Caco-2 (cell line): ENCODE measurements around the gene PLCB4. TPM values are rescaled to one million over a fixed set of nuclear protein-coding genes. Genes with fewer than 3 reads are reported as not detected.

Experiments used
- BruUV-seq: library from RNA; stranded (reverse); fragments of 400-500 nt; replicated peaks from 2 replicates; lab custom pipeline; 2021; lab: Mats Ljungman, UMichigan
- CTCF ChIA-PET: fragments of 300-600 bp; sonication (Branson Sonifier 250); formaldehyde crosslinking; loops from one replicate; lab custom pipeline; 2022; ENCODE audit warnings: antibody characterized with exemption; lab: Charles Lee
- POLR2A ChIA-PET: fragments of 300-600 bp; sonication (Branson Sonifier 250); formaldehyde crosslinking; loops from one replicate; lab custom pipeline; 2022; ENCODE audit warnings: antibody characterized with exemption; lab: Charles Lee
- DNase-seq, 2 experiments: peaks; one replicate each; pipeline versions ENCODE4 v3.0.0 to v3.0.0-alpha.2; 2020 to 2022
- H3K27me3 ChIP-seq: replicated peaks from 2 replicates; pipeline ENCODE4 v1.6.0; 2011; ENCODE audit warnings: low read length; ENCODE audit not compliant: control insufficient read depth, insufficient read depth
- H3K36me3 ChIP-seq: 2 replicates; pipeline ENCODE4 v1.5.1; 2011; ENCODE audit warnings: low read length; ENCODE audit not compliant: control insufficient read depth, insufficient read depth
- H3K4me1 ChIP-seq: fragments of 250-450 bp; sonication (Bioruptor Pico); 2 replicates; pipeline ENCODE4 v1.5.1; 2020; ENCODE audit warnings: mild to moderate bottlenecking
- H3K4me3 ChIP-seq: 2 replicates; pipeline ENCODE4 v1.5.1; 2011; ENCODE audit warnings: low read depth, mild to moderate bottlenecking, control low read depth, low read length
- H3K9me3 ChIP-seq: fragments of 250-450 bp; sonication (Bioruptor Pico); 2 replicates; pipeline ENCODE4 v1.5.1; 2020; ENCODE audit warnings: mild to moderate bottlenecking, moderate library complexity
- H3K27ac Mint-ChIP-seq: one replicate; pipeline ENCODE4 v1.8.0; 2022; ENCODE audit warnings: mixed read lengths; ENCODE audit not compliant: unreplicated experiment
- H3K27me3 Mint-ChIP-seq: one replicate; pipeline ENCODE4 v1.8.0; 2022; ENCODE audit warnings: mixed read lengths; ENCODE audit not compliant: insufficient read depth, unreplicated experiment
- H3K36me3 Mint-ChIP-seq: one replicate; pipeline ENCODE4 v1.8.0; 2022; ENCODE audit warnings: mild to moderate bottlenecking, mixed read lengths; ENCODE audit not compliant: insufficient read depth, unreplicated experiment
- H3K4me1 Mint-ChIP-seq: one replicate; pipeline ENCODE4 v1.8.0; 2022; ENCODE audit warnings: low read depth, mixed read lengths; ENCODE audit not compliant: unreplicated experiment
- H3K4me3 Mint-ChIP-seq: one replicate; pipeline ENCODE4 v1.8.0; 2022; ENCODE audit warnings: mild to moderate bottlenecking, moderate library complexity, mixed read lengths; ENCODE audit not compliant: unreplicated experiment
- H3K9me3 Mint-ChIP-seq: one replicate; pipeline ENCODE4 v1.8.0; 2022; ENCODE audit warnings: mixed read lengths; ENCODE audit not compliant: unreplicated experiment
- intact Hi-C: fragments of 100-400 bp; cut with micrococcal nuclease; formaldehyde crosslinking; loops from one replicate; pipeline ENCODE4 v1.10.0; 2022; ENCODE audit not compliant: unreplicated experiment
- total RNA-seq: library from RNA; stranded (reverse); gene quantifications from 2 replicates; pipeline ENCODE4 v1.2.3, GENCODE V29; 2022
- TF ChIP-seq, protein P1 (sequence below), 2 experiments: fragments of 200-600 bp in 1 of 2; IDR thresholded peaks; 1 replicate in 1 of 2; 2 replicates in 1 of 2; pipeline versions ENCODE4 v1.5.1 to v1.8.0; 2011 to 2022; ENCODE audit warnings: antibody characterized with exemption in 1 of 2, control low read depth in 1 of 2, inconsistent platforms in 1 of 2, low read depth in 1 of 2, low read length in 1 of 2, mild to moderate bottlenecking in 1 of 2, moderate library complexity in 1 of 2; ENCODE audit not compliant: insufficient read depth in 1 of 2, severe bottlenecking in 1 of 2, unreplicated experiment in 1 of 2

Gene PLCB4
- total RNA-seq, 1 experiment from 2014 or later = 3.0 TPM

DNA sequence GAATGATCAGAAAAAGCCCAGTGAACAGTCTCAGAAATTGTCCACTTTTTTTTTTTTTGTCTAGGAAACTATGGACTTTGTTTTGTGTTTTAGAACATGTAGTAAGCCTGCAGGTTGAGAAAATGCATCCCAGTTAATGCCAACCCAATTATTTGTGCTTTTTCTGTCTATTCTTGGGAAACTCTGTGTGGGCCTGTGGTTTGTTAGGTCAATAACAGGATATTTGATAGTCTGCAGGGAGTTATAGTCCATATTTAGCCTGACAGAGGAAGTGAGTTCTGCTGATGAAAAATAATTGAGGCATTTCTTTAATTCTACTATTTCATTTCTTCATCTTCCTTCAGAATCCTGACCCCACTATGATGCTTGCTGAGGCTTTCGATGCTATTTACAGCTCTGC lies 291.5 kb downstream of the PLCB4 start:
- TF ChIP-seq, protein P1, sequence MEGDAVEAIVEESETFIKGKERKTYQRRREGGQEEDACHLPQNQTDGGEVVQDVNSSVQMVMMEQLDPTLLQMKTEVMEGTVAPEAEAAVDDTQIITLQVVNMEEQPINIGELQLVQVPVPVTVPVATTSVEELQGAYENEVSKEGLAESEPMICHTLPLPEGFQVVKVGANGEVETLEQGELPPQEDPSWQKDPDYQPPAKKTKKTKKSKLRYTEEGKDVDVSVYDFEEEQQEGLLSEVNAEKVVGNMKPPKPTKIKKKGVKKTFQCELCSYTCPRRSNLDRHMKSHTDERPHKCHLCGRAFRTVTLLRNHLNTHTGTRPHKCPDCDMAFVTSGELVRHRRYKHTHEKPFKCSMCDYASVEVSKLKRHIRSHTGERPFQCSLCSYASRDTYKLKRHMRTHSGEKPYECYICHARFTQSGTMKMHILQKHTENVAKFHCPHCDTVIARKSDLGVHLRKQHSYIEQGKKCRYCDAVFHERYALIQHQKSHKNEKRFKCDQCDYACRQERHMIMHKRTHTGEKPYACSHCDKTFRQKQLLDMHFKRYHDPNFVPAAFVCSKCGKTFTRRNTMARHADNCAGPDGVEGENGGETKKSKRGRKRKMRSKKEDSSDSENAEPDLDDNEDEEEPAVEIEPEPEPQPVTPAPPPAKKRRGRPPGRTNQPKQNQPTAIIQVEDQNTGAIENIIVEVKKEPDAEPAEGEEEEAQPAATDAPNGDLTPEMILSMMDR (IDR thresholded peaks at IDR 0.05; ENCODE audit: insufficient read depth in 1 of 2, low read depth in 1 of 2, low read length in 1 of 2, severe bottlenecking in 1 of 2, unreplicated experiment in 1 of 2) = no peak
- no peaks in the 10 kb centered on the region for H3K4me1 ChIP-seq
- POLR2A ChIA-PET = no interaction called here
- Mint-ChIP-seq H3K4me1 (no peaks in the 10 kb centered on the region), H3K9me3 (no peaks in the 10 kb centered on the region), H3K4me3 (no peak overlapping the region), H3K36me3 (no peaks in the 10 kb centered on the region), H3K27me3 (no peaks in the 10 kb centered on the region), H3K27ac (no peak overlapping the region)
- DNase-seq = no peak
- CTCF ChIA-PET = interaction anchor here (1.3 kb wide), 1 partner anchor 284 kb away, joined by 5 read pairs; no protein-coding TSS in a partner anchor
- intact Hi-C loops = loop anchor here (10.0 kb wide), 1 partner anchor 236 kb away; no protein-coding TSS in a partner anchor
- no peaks in the 10 kb centered on the region for H3K27me3 ChIP-seq
- H3K36me3 ChIP-seq = no peaks in the 10 kb centered on the region
- no peak overlapping the region for H3K4me3 ChIP-seq
- BruUV-seq = no TSS peak
- H3K9me3 ChIP-seq = no peaks in the 10 kb centered on the region

DNA sequence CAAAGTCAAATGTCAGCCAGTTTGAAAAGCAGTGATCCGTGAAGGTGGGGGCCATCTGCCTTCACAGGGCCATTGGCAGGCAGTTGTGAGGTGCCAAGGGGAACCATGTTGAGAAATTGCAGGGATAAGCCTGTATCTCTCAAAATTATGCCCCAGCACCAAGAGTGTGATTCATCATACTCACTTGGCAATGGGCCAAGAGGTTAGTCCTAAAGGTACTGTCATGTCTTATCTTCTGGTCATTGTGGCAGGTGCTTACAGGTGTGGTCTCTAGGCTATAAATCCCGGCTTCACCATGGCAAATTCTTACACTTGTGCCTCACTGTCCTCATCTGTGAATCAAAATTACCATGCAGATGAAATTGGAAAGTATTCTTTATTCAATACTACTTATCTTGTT lies 294.8 kb downstream of the PLCB4 start:
- Mint-ChIP-seq H3K4me3 (no peak overlapping the region), H3K4me1 (no peaks in the 10 kb centered on the region), H3K27ac (no peak overlapping the region), H3K9me3 (no peaks in the 10 kb centered on the region), H3K36me3 (peaks cover 6% of the 10 kb centered on the region), H3K27me3 (peaks cover 6% of the 10 kb centered on the region)
- Histone ChIP-seq H3K27me3 (no peaks in the 10 kb centered on the region), H3K36me3 (no peaks in the 10 kb centered on the region), H3K9me3 (no peaks in the 10 kb centered on the region), H3K4me3 (no peak overlapping the region), H3K4me1 (no peaks in the 10 kb centered on the region)
- ChIA-PET CTCF (no interaction called here), POLR2A (no interaction called here)
- DNase-seq = no peak
- TF ChIP-seq, protein P1 (IDR thresholded peaks at IDR 0.05; ENCODE audit: insufficient read depth in 1 of 2, low read depth in 1 of 2, low read length in 1 of 2, severe bottlenecking in 1 of 2, unreplicated experiment in 1 of 2) = no peak
- BruUV-seq = no TSS peak
- intact Hi-C loops = loop anchor here (10.0 kb wide), 1 partner anchor 239 kb away; no protein-coding TSS in a partner anchor

DNA sequence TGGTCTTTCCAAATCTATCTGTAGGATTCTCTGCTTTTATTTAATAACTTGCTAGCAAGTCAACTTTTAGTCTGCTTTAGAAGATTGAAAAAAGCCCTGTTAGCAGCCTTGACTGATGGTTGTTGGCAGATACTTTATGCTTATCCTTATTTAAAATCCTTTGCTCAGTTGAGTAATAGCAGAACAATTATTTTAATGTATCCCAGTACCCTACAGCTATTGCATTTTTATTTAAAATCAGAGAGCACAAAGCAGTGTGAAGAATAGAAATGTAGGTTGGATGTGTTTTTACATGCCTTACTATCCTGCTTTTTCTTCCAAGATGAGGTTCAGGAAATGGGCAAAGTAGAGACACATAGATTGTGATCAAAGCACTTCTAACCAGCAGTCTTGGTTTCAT lies 298.4 kb downstream of the PLCB4 start:
- no peak overlapping the region for H3K4me3 Mint-ChIP-seq
- CTCF ChIA-PET = interaction anchor here (1.3 kb wide), 1 partner anchor 41 kb away, joined by 3 read pairs; no protein-coding TSS in a partner anchor

More for the DNA sequence above, 298.4 kb downstream of the PLCB4 start:
- peaks cover 6% of the 10 kb centered on the region for H3K36me3 Mint-ChIP-seq
- Histone ChIP-seq H3K4me1 (no peaks in the 10 kb centered on the region), H3K4me3 (no peak overlapping the region), H3K9me3 (no peaks in the 10 kb centered on the region), H3K27me3 (no peaks in the 10 kb centered on the region), H3K36me3 (no peaks in the 10 kb centered on the region)
- H3K27me3 Mint-ChIP-seq = peaks cover 6% of the 10 kb centered on the region
- POLR2A ChIA-PET = no interaction called here
- TF ChIP-seq, protein P1 (IDR thresholded peaks at IDR 0.05; ENCODE audit: insufficient read depth in 1 of 2, low read depth in 1 of 2, low read length in 1 of 2, severe bottlenecking in 1 of 2, unreplicated experiment in 1 of 2) = no peak
- DNase-seq = no peak
- H3K9me3 Mint-ChIP-seq = no peaks in the 10 kb centered on the region
- no peaks in the 10 kb centered on the region for H3K4me1 Mint-ChIP-seq
- no TSS peak for BruUV-seq
- no peak overlapping the region for H3K27ac Mint-ChIP-seq
- intact Hi-C loops = loop anchor here (10.0 kb wide), 1 partner anchor 243 kb away; no protein-coding TSS in a partner anchor
